ENCODE results near the gene ZNF22.
A peak's percentile ranks its signal among the peaks of the same experiment; 100 is the strongest.

Gene ZNF22

GRCh38 chr10:44968500-44969400 lies 32.0 kb upstream of the ZNF22 start:
- Mint-ChIP-seq H3K36me3 (no peaks in the 10 kb centered on the region), H3K4me1 (peaks cover 34% of the 10 kb centered on the region), H3K27ac (peak overlapping the region; percentile 12), H3K27me3 (no peaks in the 10 kb centered on the region), H3K9me3 (no peaks in the 10 kb centered on the region), H3K4me3 (no peak overlapping the region)
- CTCF ChIA-PET, result interaction anchor here (0.8 to 2.2 kb wide), 5 partner anchors 8 to 36 kb away, joined by 3 to 7 read pairs (median 4); no protein-coding TSS in a partner anchor
- peak; percentile 43 for DNase-seq

GRCh38 chr10:44969854-44970253 lies 30.9 kb upstream of the ZNF22 start:
- H3K36me3 Mint-ChIP-seq, result no peaks in the 10 kb centered on the region
- no peak overlapping the region for H3K4me3 Mint-ChIP-seq
- no peak for DNase-seq
- CTCF ChIA-PET, result interaction anchor here (1.1 kb wide), 1 partner anchor 37 kb away, joined by 4 read pairs; no protein-coding TSS in a partner anchor
- H3K27ac Mint-ChIP-seq, result no peak overlapping the region
- H3K4me1 Mint-ChIP-seq, result peaks cover 44% of the 10 kb centered on the region
- no peaks in the 10 kb centered on the region for H3K27me3 Mint-ChIP-seq
- H3K9me3 Mint-ChIP-seq, result no peaks in the 10 kb centered on the region

- no peaks in the 10 kb centered on the region for H3K9me3 Mint-ChIP-seq
- CTCF ChIA-PET, result no interaction called here
- no peak for DNase-seq
- H3K36me3 Mint-ChIP-seq, result no peaks in the 10 kb centered on the region
- no peak overlapping the region for H3K4me3 Mint-ChIP-seq
- H3K27me3 Mint-ChIP-seq, result no peaks in the 10 kb centered on the region
- no peak overlapping the region for H3K27ac Mint-ChIP-seq
- peaks cover 45% of the 10 kb centered on the region for H3K4me1 Mint-ChIP-seq
These were observed 29.8 kb upstream of the ZNF22 start for GRCh38 chr10:44970812-44971395.

- H3K27ac Mint-ChIP-seq, result no peak overlapping the region
- H3K36me3 Mint-ChIP-seq, result no peaks in the 10 kb centered on the region
- no peak overlapping the region for H3K4me3 Mint-ChIP-seq
- H3K4me1 Mint-ChIP-seq, result peaks cover 40% of the 10 kb centered on the region
- no peaks in the 10 kb centered on the region for H3K27me3 Mint-ChIP-seq
- CTCF ChIA-PET, result no interaction called here
- no peak for DNase-seq
- H3K9me3 Mint-ChIP-seq, result no peaks in the 10 kb centered on the region
These were observed 29.3 kb upstream of the ZNF22 start for GRCh38 chr10:44971434-44971833.

GRCh38 chr10:44971935-44972757 lies 28.6 kb upstream of the ZNF22 start:
- DNase-seq, result no peak
- CTCF ChIA-PET, result interaction anchor here (1.4 to 2.7 kb wide), 2 partner anchors 8 to 39 kb away, joined by 4 to 32 read pairs; no protein-coding TSS in a partner anchor
- Mint-ChIP-seq H3K9me3 (no peaks in the 10 kb centered on the region), H3K36me3 (no peaks in the 10 kb centered on the region), H3K27me3 (no peaks in the 10 kb centered on the region), H3K4me1 (peaks cover 42% of the 10 kb centered on the region), H3K27ac (no peak overlapping the region), H3K4me3 (no peak overlapping the region)

GRCh38 chr10:44972874-44973306 lies 27.8 kb upstream of the ZNF22 start:
- Mint-ChIP-seq H3K9me3 (no peaks in the 10 kb centered on the region), H3K27ac (no peak overlapping the region), H3K4me3 (no peak overlapping the region), H3K27me3 (no peaks in the 10 kb centered on the region), H3K4me1 (peaks cover 36% of the 10 kb centered on the region), H3K36me3 (no peaks in the 10 kb centered on the region)
- CTCF ChIA-PET, result interaction anchor here (1.4 to 2.7 kb wide), 2 partner anchors 9 to 39 kb away, joined by 4 to 32 read pairs; no protein-coding TSS in a partner anchor
- DNase-seq, result no peak

GRCh38 chr10:44973323-44974081 lies 27.2 kb upstream of the ZNF22 start:
- peaks cover under 1% of the 10 kb centered on the region for H3K27me3 Mint-ChIP-seq
- no peaks in the 10 kb centered on the region for H3K9me3 Mint-ChIP-seq
- no peak overlapping the region for H3K27ac Mint-ChIP-seq
- H3K4me3 Mint-ChIP-seq, result no peak overlapping the region
- CTCF ChIA-PET, result interaction anchor here (1.4 to 2.7 kb wide), 2 partner anchors 10 to 40 kb away, joined by 4 to 32 read pairs; no protein-coding TSS in a partner anchor
- H3K36me3 Mint-ChIP-seq, result no peaks in the 10 kb centered on the region
- DNase-seq, result no peak
- peaks cover 36% of the 10 kb centered on the region for H3K4me1 Mint-ChIP-seq

GRCh38 chr10:44974082-44974627 lies 26.6 kb upstream of the ZNF22 start:
- Mint-ChIP-seq H3K4me1 (peaks cover 32% of the 10 kb centered on the region), H3K36me3 (no peaks in the 10 kb centered on the region), H3K27me3 (peaks cover 8% of the 10 kb centered on the region), H3K9me3 (no peaks in the 10 kb centered on the region), H3K4me3 (peak overlapping the region; percentile 57), H3K27ac (no peak overlapping the region)
- CTCF ChIA-PET, result interaction anchor here (2.7 kb wide), 1 partner anchor 41 kb away, joined by 32 read pairs; no protein-coding TSS in a partner anchor
- no peak for DNase-seq

- Mint-ChIP-seq H3K9me3 (no peaks in the 10 kb centered on the region), H3K4me3 (peak overlapping the region; percentile 57), H3K27me3 (peaks cover 13% of the 10 kb centered on the region), H3K27ac (peak overlapping the region; percentile 60), H3K36me3 (no peaks in the 10 kb centered on the region), H3K4me1 (peaks cover 29% of the 10 kb centered on the region)
- CTCF ChIA-PET, result interaction anchor here (1.4 to 2.7 kb wide), 4 partner anchors 9 to 43 kb away, joined by 4 to 32 read pairs (median 10); no protein-coding TSS in a partner anchor
- DNase-seq, result peak; percentile 68
These were observed 25.9 kb upstream of the ZNF22 start for GRCh38 chr10:44974628-44975430.

- Mint-ChIP-seq H3K36me3 (no peaks in the 10 kb centered on the region), H3K4me1 (peaks cover 29% of the 10 kb centered on the region), H3K27ac (no peak overlapping the region), H3K4me3 (no peak overlapping the region), H3K9me3 (no peaks in the 10 kb centered on the region), H3K27me3 (peaks cover 18% of the 10 kb centered on the region)
- CTCF ChIA-PET, result interaction anchor here (1.0 to 2.1 kb wide), 5 partner anchors 8 to 97 kb away, joined by 3 to 15 read pairs (median 4); no protein-coding TSS in a partner anchor
- no peak for DNase-seq
These were observed 25.0 kb upstream of the ZNF22 start for GRCh38 chr10:44975431-44976331.

GRCh38 chr10:44976352-44977198 lies 24.1 kb upstream of the ZNF22 start:
- Mint-ChIP-seq H3K9me3 (no peaks in the 10 kb centered on the region), H3K4me1 (peaks cover 29% of the 10 kb centered on the region), H3K27ac (no peak overlapping the region), H3K36me3 (no peaks in the 10 kb centered on the region), H3K4me3 (no peak overlapping the region), H3K27me3 (peaks cover 18% of the 10 kb centered on the region)
- CTCF ChIA-PET, result interaction anchor here (1.0 to 2.1 kb wide), 6 partner anchors 9 to 98 kb away, joined by 3 to 15 read pairs (median 4); partner anchors contain the start of gene ZNF22
- DNase-seq, result no peak
